Stimulated activated CD4-positive, alpha-beta T cell treated with anti-CD3 and anti-CD28 coated beads, Interleukin-4, amount 100 ng/mL, for 24 hours (primary cell): ENCODE measurements around the gene ZNF33A.
"Not testable (repeated sequence)": the region's sequence is repeated elsewhere in the genome, so short reads cannot be mapped to it uniquely, and the experiment has no call there.

ENCODE experiments used
- DNase-seq: peaks from one replicate; pipeline ENCODE4 v3.0.0-alpha.2; 2020

The ZNF33A gene

DNA sequence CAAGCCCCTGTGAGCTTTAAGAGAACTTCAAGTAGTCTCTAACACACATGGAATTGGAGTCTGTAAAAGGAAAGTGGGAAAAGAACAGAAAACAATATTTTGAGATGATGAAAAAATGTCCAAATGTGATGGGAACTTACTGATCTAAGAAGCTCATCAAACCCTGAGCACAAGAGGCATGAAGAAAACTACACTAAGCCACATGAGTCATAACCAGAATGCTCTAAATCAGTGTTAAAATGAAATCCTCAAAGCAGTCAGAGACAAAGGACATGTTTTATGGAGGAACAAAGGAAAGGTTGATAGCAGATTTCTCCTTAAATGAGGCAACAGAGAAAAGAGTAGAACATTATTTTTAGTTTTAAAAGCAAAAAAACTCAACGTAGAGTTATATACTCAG is 37.2 kb downstream of the ZNF33A start:
- DNase-seq = no peak

DNA sequence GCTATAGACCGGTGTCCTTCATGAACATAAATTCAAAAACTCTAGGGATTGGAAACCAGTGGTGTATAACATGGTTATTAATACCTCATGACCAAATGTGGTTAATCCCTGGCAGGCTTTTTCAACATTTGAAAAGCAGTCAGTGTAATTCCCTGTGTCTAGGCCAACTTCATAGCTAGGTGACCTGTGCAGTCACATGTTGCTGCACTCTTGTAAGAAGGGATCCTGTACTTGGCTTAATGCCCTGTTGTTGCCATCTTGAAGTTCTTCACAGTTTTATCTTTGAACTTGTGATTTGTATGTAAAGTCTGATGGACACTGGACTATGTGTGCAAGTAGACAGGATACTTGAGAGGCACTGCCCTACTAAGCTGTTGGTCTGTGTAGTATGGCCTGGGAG is 39.7 kb downstream of the ZNF33A start:
- DNase-seq = no peak

DNA sequence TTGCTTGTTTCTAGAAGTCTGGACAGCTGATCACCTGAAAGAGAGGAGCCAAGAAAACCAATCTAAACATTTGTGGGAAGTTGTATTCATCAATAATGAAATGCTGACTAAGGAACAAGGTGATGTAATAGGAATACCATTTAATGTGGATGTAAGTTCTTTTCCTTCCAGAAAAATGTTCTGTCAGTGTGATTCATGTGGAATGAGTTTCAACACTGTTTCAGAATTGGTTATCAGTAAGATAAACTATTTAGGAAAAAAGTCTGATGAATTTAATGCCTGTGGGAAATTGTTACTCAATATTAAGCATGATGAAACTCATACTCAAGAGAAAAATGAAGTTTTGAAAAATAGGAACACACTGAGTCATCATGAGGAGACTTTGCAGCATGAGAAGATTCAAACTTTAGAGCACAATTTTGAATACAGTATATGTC is 43.9 kb downstream of the ZNF33A start:
- no peak for DNase-seq

DNA sequence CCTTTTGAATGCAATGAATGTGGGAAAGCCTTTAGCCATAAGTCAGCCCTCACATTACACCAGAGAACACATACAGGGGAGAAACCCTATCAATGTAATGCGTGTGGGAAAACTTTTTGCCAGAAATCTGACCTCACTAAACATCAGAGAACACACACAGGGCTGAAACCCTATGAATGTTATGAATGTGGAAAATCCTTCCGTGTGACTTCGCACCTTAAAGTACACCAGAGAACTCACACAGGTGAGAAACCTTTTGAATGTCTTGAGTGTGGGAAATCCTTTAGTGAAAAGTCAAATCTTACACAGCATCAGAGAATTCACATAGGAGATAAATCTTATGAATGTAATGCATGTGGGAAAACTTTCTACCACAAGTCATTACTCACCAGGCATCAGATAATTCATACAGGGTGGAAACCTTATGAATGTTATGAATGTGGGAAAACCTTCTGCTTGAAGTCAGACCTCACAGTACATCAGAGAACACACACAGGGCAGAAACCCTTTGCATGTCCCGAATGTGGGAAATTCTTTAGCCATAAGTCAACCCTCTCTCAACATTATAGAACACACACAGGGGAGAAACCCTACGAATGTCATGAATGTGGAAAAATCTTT is 44.9 kb downstream of the ZNF33A start:
- not testable (repeated sequence) for DNase-seq

DNA sequence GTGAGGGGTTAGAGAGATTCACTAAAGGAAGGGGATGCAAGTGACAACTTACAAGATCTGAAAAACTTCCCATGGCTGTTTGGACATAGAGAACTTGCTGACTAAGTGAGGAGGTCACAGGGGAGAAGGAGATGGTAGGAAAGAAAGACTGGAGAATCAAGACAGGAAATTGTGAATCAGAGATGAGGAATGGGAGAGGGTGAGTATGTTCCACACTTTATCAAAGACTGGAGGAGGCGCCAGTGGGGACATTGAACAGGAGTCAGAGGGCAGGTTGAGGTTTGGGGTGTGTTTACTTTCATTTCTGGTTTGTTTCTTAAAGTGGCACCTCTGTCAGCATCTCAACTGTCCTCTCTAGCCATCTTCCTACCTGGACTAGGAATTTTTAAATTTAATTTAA is 59.2 kb downstream of the ZNF33A start:
- DNase-seq = not testable (repeated sequence)

DNA sequence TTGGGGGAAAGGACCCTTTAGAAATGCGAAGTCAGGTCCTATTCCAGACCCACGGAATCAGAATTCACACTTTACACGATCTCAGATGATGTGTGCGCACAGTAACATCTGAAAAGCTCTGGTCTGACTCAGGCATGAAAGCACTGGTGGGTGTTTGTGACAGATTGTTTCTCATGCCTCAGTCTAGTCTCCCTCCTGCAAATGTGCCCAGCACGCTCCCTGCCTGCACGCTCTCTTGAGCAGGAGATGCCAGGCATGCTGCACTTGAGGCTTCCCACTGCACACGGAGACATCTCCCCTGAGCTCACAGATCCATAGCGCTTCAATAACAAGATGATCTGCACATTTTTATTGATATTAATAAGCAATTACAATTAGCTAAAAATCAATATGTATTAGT is 60.0 kb downstream of the ZNF33A start:
- DNase-seq = no peak

DNA sequence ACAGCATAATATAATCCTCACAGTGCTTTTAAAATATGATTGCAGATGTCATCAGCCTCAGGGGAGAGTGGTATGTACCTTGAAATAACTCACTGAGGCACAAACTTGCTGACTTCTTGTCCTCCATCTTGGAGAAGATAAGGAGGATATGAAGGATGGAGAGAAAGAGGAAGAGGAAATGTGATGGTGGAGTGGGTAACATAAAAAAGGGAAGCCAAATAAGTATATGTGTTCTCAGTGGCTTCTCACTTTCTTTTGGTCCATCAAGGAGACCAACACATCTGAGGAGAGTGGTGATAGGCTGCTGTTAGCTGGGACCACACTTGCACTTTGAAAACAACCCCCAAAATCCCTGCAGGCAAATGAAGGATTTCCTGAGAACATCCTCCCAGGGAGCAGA is 62.1 kb downstream of the ZNF33A start:
- no peak for DNase-seq

DNA sequence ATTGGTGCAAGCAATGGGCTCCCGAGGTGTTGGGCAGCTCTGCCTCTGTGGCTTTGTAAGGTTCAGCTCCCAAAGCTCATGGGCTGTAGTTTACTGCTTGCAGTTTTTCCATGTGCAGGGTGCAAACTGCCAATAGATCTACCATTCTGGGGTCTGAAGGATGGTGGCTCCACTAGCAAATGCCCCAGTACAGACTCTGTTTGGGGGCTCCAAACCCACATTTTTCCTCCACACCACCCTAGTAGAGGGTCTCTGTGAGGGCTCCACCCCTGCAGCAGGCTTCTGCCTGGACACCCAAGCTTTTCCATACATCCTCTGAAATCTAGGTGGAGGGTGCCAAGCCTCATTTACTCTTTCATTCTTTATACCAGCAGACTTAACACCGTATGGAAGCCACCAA is 66.2 kb downstream of the ZNF33A start:
- DNase-seq = no peak

DNA sequence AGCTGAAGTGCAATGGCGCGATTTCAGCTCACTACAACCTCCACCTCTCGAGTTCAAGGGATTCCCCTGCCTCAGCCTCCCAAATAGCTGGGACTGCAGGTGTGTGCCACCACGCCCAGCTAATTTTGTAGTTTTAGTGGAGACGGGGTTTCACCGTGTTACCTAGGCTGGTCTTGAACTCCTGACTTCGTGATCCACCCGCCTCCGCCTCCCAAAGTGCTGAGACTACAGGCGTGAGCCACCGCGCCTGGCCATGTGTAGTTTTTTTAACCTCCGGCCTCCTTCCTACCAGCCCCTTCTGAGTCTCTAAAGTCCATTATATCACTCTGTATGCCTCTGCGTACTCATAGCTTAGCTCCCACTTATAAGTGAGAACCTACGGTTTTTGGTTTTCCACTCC is 82.8 kb downstream of the ZNF33A start:
- not testable (repeated sequence) for DNase-seq

DNA sequence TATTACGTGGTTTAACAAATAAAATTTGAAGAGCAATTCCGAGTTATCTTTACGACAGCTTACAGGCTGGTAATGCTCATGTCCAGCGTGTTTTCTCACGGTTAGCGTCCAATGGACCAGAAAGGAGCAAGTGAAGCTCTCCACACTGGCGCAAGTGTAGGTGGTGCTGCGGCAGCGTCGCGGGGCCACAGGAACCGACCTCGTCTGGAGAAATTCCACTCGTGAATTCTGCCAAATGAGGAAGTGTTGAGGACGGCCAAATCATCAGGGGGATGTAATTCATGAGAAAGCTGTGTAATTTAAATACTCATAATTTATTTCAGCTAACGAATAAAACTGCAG is 83.3 kb downstream of the ZNF33A start:
- DNase-seq = no peak

DNA sequence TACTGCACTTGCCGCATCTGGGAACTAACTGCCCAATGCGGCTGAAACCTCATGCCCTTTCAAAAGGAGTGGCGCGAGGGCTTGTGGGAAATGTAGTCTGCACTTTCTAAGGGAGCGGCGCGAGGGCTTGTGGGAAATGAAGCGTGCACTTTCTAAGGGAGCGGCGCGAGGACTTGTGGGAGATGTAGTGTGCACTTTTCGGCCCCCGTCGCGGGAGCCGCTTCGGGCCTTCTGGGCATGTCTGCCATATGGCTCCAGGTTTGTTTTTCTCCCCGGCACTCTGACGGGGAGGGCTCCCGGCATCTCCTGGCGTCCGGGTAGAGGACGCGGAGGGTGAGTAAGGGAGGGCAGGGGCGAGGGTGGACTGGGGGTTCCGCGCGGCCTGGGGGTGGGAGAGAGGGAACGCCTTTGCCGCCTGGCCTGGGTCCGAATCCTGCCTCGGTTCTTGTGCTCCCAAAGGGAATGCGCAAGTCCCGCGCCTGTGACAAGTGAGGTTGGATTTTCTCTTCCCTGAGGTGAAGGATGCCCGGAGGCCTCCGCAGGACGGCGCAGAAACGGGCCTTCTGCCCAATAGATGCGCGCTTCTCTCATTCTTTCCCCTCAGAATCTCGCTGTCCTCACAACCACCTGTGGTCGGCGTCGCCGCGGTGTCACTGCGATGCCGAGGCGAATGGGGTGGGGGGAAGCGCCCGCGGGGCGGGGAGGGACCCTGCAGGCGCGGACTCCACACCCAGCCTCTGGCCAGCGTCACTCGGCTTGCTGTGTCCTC is 83.9 kb downstream of the ZNF33A start, which contains the start of gene ZNF37A:
ZNF37A (plus strand) TSS at position 180 of the 769 bp plus-strand sequence. CDS start 2,281 bp downstream, outside the sequence.
- peak; percentile 91 for DNase-seq

DNA sequence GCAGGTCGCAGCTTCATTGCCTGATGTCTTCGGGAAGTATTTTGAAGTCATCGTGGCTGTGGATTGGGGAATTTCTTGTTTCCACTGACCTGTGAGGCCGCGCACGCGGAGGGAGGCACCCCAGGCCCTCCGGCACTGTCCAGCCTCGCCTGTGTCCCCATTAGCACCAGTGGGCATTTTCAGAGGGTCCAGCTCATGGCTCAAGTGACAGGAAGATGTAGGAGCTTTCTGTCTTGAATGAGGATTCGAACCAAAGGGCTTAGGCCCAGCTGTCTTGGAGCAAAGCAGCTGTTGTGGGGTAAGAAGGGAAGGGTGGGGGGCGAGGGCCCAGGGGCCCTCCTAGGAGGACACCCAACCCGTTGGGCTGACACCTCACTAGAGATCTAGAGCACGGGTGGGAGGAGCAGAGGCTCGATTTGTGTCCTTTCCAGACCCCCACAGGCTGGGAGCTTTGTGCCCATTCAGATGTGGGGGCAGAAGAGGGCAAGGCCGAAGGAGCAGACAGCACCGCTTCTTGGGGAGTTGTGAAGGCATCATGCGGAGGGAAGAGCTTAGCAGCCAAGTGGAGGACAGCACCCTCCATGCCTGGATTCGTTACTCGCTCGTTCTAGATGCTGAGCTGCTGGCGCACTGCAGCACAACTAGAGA is 84.6 kb downstream of the ZNF33A start:
- DNase-seq = peak; percentile 4

DNA sequence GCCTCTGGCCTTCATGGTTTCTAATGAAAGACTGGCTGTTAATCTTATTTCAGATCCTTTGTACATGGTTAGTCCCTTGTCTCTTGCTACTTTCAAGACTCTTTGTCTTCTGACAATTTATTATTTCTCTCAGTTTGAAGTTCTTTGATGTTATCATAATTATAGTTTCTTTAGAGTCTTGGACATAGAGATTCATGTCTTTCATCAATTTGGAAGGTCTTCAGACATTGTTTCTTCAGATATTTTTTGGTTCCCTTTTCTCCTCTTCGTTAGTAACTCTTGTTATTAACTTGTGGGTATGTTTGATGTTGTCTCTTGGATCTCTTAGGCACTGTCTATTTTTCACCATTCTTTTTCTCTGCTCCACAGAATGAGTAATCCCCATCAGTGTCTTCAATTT is 92.4 kb downstream of the ZNF33A start:
- no peak for DNase-seq

DNA sequence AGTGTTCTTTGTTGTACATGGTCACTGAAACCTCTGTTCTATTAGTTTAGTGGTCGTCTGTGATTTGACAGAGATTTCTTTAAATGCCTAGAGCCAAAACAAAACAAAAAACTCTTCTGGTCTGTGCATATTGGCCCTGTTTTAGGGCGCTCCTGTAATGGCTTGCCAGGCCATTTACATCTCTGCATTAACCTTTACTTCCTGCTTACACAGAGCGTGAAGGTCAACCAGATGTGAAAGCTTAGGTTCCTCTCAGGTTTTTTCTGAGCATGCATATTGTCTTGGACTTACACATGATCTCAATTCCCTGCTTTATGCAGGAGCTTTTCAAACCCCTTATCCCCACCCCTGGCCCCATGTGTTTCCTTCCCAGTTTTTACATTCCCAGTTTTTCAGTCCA is 93.3 kb downstream of the ZNF33A start:
- DNase-seq = no peak

DNA sequence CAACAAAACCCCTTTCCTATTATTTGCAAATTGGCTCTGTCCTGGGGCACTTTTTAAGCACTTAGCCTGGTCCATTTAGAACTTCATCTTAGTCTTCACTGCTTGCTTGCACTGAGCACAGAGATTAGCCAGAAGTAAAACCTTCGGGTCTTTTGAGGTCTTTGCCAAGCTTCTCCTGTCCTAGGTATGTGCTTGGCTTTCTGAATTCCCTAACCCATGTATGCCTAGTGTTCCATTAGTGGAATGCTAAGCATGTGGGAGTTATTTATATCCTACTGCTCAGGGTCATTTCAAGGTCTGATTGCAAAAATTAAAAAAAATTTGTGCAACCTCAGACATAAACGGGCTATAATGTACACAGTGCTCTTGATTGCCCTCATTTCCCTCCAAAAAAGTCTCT is 101.7 kb downstream of the ZNF33A start:
- no peak for DNase-seq
